Measurements from ENCODE around the gene ASS1.
"Not testable (repeated sequence)": the region's sequence is repeated elsewhere in the genome, so short reads cannot be mapped to it uniquely, and the experiment has no call there.

The ASS1 gene

DNA sequence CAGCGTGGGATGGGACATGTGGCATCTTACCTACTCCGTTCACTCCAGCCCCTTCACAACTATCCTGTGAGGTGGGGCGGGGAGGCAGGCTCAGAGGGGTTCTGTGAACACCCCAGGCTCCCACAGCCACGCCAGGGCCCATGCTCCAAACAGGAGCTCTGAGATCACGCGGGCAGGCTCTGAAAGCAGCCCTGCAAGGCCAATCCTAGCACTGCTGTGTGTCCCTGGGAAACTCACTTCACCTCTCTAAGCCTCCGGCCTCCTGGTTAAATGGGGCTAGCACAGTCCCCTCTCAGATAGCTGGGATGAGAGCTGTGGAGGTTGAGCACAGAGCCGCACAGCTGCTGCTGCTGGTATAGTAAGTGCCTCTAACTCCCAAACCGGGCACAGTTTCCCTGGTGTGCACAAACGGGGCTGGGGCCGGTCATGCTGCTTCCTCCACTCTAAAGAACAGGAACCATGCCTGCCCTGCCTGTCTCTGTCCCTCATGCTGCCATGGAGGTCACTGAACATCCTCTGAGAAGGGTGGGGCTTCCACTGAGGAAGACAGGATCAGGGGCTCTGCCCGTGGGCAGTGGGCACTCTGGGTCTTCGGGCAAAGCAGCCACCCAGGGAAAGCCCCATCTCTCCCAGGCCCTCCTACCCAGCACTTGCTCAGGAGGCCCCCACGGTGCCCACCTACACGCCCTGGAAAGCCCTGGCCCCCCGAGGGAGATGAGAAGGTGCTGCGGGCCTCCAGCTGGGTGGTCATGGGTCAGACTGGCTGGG lies 13.0 kb upstream of the ASS1 start:
- no peak for DNase-seq
- intact Hi-C loops (cut with DNase I): no loop called here

DNA sequence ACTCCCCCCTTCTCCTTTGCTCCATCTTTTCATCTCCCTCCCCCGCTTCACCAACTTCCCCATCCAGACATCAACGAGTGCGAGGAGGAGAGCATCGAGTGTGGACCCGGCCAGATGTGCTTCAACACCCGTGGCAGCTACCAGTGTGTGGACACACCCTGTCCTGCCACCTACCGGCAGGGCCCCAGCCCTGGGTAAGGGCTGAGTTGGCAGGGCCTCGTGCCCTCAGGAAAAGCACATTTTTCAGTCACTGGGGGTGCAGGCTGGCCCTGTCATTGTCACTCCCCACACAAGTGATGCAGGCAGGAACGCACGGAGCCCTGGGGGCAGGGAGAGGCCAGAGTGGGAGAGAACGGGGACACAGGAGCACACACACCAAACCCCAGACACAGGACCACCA lies 12.4 kb upstream of the ASS1 start:
- DNase-seq: no peak
- intact Hi-C loops (cut with DNase I): no loop called here

DNA sequence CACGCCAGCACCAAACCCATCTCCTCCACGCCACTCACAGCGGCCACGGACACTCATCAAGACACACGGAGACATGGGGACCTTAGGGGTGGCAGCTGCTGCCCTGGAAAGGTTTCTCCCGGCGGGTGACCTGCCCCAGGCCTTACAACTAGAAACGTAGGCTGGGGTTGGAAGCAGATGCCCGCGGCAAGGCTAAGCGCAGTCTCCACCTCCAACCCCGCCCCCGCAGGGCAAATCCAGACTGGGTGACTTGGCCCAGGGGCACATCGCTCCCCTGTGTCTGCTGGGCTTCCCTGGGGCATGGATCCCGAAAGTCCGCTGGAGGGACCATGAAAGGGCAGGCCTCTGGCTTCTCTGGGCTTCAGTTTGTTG lies 12.0 kb upstream of the ASS1 start:
- intact Hi-C loops (cut with DNase I): no loop called here
- no peak for DNase-seq

DNA sequence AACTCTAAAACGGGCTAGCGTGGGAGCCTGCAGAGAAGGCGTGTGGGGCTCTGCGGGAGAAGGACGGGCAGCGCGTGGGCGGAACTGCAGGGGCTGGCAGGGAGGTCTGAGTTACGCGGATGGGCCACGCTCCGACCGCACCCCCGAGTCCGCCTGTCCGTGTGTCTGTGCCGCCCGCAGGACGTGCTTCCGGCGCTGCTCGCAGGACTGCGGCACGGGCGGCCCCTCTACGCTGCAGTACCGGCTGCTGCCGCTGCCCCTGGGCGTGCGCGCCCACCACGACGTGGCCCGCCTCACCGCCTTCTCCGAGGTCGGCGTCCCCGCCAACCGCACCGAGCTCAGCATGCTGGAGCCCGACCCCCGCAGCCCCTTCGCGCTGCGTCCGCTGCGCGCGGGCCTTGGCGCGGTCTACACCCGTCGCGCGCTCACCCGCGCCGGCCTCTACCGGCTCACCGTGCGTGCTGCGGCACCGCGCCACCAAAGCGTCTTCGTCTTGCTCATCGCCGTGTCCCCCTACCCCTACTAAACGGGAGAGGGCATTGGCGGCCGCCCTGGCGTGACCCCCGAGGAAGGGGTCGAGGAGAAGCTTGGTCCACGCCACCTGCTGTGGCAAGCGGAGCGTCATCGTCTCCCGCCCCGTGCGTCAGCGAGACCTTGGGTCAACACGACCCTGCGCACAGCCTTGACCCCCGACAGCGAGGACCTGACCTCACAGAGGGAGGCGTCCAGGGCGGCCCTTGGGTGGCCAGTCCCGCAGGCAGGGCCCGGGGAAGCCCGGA lies 11.4 kb upstream of the ASS1 start:
- intact Hi-C loops (cut with DNase I): no loop called here
- DNase-seq: no peak

DNA sequence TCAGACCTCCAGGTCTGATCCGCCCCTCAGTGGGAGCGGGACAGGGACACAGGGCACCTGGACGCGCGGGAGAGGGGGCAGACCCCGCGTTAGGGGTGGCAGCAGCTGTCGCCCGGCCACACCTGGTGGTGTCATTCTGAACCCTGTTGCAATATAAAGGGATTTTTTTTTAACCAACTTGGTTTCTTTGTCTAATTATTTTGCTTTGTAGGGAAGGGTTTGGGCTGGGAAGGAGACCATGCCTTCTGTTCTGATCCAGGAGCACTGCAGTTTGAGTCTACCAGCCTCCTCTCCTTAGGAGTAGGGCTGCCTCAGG lies 10.9 kb upstream of the ASS1 start:
- DNase-seq: no peak
- intact Hi-C loops (cut with DNase I): no loop called here

DNA sequence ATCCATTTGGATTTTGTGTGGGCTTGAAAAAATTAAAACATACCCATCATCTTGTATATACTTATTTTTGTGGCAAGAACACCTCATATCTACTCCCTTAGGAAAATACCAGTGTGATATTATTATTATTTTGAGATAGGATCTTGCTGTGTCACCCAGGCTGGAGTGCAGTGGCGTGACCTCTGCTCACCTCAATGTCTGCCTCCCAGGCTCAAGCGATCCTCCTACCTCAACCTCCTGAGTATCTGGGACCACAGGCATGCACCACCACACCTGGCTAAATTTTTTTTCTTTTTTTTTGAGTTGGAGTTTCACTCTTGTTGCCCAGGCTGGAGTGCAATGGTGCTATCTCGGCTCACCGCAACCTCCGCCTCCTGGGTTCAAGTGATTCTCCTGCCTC lies 10.1 kb upstream of the ASS1 start:
- DNase-seq; intact Hi-C loops (cut with DNase I): not testable (repeated sequence)

DNA sequence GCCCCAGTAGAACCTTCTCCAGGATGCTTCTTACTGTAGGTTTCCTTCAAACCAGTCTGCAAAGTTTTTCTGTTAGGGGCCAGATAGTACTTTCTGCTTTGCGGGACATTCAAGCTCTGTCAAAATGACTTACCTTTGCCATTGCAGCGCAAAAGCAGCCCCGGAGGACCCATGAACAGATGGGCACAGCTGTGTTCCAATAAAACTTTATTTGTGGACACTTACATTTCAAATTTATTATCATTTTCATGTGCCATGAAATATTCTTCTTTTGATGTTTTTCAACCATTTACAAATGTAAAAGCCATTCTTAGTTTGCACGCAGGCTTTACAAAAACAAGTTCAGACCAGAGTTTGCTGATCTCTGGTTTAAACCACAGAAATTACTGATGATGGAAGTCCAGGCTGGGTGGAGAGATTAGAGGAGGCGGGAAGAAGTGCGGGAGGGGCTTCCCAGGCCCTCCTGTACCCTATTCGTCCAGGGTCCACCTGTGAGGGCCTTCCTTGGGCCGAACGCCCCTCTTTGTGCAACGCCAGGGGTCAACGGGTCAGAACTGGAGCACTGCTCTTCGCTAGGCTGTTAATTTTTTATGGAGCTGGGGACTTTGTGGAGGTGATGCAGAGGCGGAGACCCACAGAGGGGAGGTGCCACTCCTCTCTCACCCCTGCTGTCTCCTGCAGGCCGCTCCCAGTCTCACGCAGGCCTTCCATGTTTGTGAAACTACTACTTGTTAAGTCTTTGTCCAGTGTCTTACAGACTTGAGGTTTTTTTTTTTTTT lies 7.6 kb upstream of the ASS1 start:
- intact Hi-C loops (cut with DNase I): no loop called here
- DNase-seq: no peak

DNA sequence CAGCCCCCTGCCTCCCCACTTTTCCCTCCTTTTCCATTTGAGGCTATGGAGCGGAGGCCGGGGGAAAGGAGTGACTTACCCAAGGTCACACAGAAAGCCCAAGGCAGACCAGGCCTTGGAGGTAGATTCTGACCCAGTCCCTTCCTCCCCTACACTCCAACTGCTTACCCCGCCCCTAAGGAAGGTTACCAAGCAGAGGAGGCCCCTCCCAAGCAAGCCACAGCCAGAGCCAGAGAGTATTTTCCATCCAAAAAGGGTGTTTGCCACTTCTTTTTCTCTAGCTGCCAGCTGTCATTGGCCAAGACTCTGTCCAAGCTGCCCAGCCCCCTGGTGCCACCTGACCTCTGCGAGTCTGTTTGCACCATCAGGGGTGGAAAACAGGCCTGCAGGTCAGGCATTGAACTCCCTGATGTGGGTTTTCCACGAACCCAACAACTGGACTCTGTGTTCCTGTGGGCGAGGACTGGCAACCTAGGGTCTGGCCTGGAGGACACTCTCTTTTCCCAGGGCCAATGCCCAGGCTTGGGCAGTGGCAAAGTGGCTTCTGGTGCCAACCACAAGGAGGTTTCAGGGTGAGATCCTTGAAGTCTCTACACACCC lies 6.3 kb upstream of the ASS1 start:
- DNase-seq: no peak
- intact Hi-C loops (cut with DNase I): no loop called here

DNA sequence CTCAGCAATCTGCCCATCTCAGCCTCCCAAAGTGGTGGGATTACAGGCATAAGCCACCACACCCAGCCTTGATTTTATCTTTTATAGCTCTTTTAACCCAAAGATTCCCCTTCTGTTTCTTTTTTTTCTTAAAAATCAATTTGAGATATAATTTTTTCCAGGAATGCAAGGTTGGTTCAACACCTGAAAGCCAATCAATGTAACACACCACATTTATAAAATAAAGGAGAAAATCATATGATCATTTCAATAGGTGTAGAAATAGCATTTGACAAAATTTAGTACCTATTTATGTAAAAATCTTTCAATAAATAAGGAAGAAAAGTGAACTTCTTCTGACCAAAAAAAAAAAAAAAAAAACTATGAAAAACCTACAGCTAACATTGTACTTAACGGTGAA lies 3.7 kb upstream of the ASS1 start:
- intact Hi-C loops (cut with DNase I): no loop called here
- DNase-seq: no peak

DNA sequence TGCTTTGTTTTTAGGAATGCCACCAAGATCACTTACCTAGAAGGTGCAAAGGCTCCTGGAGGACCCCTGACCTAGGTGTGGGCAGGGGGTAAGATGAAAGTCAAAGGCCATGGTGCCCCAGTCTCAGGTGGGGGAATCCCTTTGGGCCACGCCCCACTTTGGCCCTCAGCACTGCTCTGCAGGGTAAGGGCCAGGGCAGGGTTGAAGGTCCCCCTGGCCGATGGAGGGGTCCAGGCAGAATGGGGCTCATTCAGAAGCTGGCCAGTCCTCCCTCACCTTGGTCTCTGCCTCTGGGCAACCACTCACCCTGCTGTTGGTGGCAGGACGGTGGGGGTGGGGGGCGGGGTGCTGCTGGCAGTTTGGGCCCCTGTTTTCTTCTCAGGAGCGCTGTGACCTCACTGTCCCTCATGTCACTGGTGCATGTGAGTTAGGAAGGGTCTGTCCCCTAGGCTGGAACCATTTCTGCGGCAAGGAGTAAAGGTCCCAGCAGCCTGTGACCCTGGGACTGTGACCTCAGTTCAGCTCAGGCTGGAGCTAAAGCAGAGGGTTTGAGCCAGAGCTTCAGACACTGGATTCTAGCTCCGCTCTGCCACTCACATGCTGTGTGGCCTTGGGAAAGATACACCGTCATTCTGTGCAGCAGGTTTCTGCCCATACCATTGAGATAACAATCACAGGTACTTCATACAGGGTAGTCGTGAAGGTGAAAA lies 1.9 kb upstream of the ASS1 start:
- no peak for DNase-seq
- intact Hi-C loops (cut with DNase I): no loop called here

DNA sequence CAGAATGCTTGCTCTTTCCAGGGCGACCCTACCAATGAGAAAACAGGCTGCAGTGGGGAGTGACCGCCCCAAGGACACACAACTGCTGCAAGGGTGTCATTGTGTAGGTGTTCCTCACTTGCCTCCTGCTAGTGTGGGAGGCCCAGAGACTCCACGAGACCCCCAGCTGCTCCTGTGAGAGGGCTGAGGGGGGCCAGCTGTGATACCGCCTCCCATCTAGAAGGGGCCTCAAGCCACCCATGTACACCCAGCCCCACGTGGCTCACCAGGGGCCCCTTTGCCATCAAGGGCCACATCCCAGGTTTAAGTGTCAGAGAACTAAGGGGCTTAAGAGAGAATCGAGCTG lies 1.3 kb upstream of the ASS1 start:
- intact Hi-C loops (cut with DNase I): no loop called here
- DNase-seq: no peak

DNA sequence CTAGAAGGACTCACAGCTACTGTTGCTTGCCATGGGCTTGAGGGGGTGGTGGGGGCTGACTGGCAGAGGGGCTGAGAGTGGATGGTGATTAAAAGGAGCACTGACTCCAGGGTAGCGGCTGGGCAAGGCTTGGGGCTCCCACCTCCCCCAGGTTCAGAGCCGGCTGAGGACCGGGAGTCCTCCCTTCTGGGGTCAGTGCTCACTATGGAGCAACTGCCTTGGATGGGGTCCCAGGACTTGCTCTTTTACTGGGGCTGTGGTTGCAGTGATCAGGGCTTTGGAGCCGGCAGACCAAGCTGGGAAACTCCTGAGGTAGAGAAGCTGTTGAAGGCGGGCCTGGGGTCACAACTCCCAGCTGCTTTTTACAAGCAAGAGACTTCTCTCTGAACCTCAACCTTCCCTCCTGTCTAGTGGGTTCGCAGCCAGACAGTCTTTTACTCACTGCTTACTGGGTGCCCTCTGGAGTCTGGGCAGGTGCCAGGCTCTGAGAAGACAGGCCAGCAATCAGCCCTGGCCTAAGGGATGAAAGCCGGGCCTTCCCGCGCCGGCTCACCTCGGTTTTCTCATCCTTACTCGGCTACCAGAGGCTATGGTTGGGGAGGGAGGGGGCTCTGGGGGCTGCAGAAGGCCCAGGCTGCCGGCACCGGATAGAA lies 795 bp upstream of the ASS1 start:
- no peak for DNase-seq
- intact Hi-C loops (cut with DNase I): no loop called here

DNA sequence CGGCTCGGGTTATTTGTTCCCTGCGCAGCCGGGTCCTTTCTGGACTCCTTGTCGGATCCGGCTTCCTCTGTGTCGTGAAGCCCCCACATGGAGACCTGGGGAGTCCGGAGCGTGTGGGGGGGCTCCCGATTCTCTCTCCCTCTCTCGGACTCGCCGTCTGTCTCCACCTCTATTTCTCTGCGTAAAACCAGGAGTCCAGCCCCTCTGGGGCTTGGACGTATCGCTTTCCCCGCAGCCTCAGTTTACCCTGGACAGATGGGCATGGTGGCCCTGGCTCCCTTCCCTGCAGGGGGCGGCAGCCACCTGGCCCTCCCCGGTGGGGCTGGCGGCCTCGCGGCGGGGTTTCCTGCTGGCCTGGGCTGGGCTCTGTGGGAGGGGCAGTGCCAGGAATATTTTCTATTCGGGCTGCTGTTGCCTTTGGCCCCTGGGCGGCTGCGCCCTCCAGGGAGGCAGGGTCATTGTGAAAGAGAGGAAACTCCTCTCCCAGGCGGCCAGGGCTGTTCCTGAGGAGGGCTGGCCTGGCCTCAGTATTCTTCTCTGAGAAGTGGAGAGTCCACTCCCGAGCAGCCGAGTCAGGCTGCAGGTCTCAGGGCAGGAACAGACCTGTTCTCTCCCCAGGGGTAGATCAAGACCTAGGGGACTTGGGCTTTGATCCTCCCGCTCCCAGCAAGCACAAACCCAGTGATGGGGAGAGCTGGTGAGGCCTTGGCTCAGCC lies 665 bp downstream of the ASS1 start:
- intact Hi-C loops (cut with DNase I): no loop called here
- no peak for DNase-seq

DNA sequence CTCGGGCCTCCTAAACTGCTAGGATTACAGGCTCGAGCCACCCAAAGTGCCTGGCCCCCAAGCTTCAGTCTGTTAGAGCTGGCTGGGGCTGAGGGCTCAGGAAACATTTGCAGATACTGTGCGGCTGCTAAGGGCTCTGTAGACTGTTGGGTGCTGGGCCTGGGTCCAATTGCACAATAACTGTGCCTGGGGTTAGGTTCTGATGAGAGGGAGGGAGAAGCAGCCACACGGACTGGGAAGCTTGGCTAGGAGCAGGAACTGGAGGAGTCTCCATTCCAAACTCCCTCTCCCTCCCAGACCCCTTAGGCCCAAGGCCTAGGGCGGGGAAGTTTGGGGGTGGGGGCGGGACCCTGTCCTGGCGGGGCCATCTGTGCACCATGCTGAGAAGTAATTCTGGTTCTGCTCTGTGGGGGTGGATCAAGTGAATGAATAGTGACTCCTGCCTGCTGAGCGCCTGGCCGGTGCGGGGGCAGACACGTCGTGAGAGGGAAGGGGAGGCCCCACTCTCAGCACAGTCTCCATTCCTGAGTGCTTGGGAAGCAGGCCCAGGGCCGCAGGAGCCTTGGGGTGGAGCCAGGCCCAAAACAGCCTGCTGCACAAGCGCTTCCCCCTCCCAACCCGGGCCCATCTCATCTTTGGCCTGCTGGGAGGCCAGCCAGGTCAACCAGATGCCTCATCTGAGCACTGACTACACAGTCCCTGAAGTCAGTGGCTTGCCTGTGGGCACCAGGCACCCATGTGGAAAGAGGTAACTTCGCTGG lies 1.5 kb downstream of the ASS1 start:
- peak in 10 of 42 donors; percentile 13 to 54 (median 28) for DNase-seq
- intact Hi-C loops (cut with DNase I): no loop called here

DNA sequence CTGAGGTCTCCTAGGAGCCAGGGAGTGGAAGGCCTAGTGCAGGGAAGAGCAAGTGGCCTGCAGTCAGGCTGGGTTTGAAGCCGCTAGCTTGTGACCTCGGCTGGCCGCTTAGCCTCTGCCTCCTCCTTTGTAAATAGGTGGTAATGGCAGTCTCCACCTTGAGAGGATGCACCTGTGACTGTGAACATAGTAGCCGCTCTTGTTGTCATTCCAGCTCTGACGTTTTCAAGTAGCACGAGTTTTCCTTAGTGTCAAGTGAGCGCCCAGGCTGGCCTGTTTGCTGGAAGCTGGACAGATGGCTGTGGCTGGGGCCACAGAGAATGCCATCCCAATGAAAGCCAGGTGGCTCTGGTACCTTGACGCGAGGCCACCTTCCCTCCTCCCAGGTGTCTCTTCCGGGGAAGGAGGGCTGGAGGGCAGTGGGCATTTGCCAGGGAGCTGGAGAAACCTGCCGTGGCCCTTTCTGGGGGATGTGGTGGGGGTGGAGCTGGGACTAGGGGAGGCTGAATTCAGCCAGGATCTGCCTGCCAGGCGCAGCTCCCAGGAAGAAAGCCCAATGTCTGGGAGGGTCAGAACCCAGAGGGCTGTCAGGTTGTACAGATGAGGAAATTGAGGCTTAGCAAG lies 2.5 kb downstream of the ASS1 start:
- intact Hi-C loops (cut with DNase I): no loop called here
- no peak for DNase-seq

DNA sequence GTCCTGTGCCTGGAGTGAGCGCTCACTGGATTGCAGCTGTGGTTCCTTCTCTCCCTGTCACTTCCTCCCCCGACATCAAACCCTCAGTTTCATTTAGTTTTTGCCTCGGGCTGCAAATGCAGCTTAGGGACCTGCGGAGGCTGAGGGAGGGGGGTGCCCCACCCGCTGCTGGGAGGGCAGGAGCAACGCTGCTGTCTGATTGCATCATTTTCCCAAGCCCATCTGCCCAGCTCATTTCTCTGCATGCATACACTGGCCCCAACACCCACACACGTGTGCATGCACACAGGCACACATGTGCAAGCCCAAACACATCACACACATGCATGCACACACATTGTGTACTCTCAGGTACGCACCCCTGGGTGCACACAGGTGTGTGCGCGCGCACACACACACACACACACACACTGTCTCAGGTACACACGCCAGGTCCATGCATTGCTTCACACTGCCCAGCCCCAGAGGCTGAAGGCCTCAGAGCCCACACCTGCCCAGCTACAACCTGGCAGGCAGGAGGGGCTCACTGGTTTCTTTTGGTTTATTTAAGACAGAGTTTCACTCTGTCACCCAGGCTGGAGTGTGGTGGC lies 3.4 kb downstream of the ASS1 start:
- DNase-seq: no peak

More for the DNA sequence above, 3.4 kb downstream of the ASS1 start:
- intact Hi-C loops (cut with DNase I): no loop called here
